Cardiac muscle cell (in vitro differentiated cells and primary cell): ENCODE data around the gene S100A2. TPM values are rescaled to one million over a fixed set of nuclear protein-coding genes. Genes with fewer than 3 reads are reported as not detected.
A peak's percentile ranks its signal among the peaks of the same experiment; 100 is the strongest.
"Not testable (repeated sequence)": the region's sequence is repeated elsewhere in the genome, so short reads cannot be mapped to it uniquely, and the experiment has no call there.

Experiments used
- DNase-seq, 2 donors: peaks; one replicate each; pipeline versions ENCODE4 v3.0.0 to v3.0.0-alpha.2; 2010 to 2017; ENCODE audit warnings: low read depth in 1 of 2, low spot score in 1 of 2
- H3K27ac ChIP-seq: fragments of 200-600 bp; sonication (generic); 2 replicates; pipeline ENCODE4 v1.5.1; 2016
- H3K27me3 ChIP-seq: fragments of 200-600 bp; sonication (generic); 2 replicates; pipeline ENCODE4 v1.6.0; 2016; ENCODE audit warnings: control low read depth
- H3K36me3 ChIP-seq: fragments of 200-600 bp; sonication (generic); 2 replicates; pipeline ENCODE4 v1.5.1; 2016; ENCODE audit warnings: control low read depth
- H3K4me1 ChIP-seq: fragments of 200-600 bp; sonication (generic); 2 replicates; pipeline ENCODE4 v1.8.1; 2017; ENCODE audit warnings: low read depth, mild to moderate bottlenecking, mixed run types
- H3K4me3 ChIP-seq: fragments of 200-600 bp; sonication (generic); 2 replicates; pipeline ENCODE4 v1.5.1; 2016; ENCODE audit warnings: mild to moderate bottlenecking
- H3K9me3 ChIP-seq: fragments of 200-600 bp; sonication (generic); 2 replicates; pipeline ENCODE4 v1.5.1; 2017; ENCODE audit warnings: low read depth, mild to moderate bottlenecking, control low read depth
- CTCF ChIP-seq: IDR thresholded peaks from 2 replicates; pipeline ENCODE4 v1.5.1; 2012; ENCODE audit warnings: low read depth, mild to moderate bottlenecking, low read length
- polyA plus RNA-seq: library from polyadenylated mRNA; unstranded; fragments of >200 nt; fragmentation: Nextera tagmentation; extraction: Ambion mirVana; gene quantifications from 2 replicates; pipeline ENCODE4 v1.2.1, GENCODE V29; 2016
- total RNA-seq: library from RNA; depleted of rRNA; stranded (reverse); fragments of >200 nt; gene quantifications from 2 replicates; pipeline ENCODE4 v1.2.3, GENCODE V29; 2016

Gene S100A2
- total and polyA plus RNA-seq, 2 experiments from 2014 or later, result 2.3 TPM; not detected in 1

- no peak for DNase-seq
- no peaks in the 10 kb centered on the region for H3K36me3 ChIP-seq
- no peak for TF ChIP-seq CTCF
- H3K27me3 ChIP-seq, result no peaks in the 10 kb centered on the region
- no peak overlapping the region for H3K4me3 ChIP-seq
- H3K27ac ChIP-seq, result no peak overlapping the region
- H3K9me3 ChIP-seq, result no peaks in the 10 kb centered on the region
- H3K4me1 ChIP-seq, result peaks cover 8% of the 10 kb centered on the region
Observed at GRCh38 chr1:153588482-153588881, 22.8 kb upstream of the S100A2 start.

DNA sequence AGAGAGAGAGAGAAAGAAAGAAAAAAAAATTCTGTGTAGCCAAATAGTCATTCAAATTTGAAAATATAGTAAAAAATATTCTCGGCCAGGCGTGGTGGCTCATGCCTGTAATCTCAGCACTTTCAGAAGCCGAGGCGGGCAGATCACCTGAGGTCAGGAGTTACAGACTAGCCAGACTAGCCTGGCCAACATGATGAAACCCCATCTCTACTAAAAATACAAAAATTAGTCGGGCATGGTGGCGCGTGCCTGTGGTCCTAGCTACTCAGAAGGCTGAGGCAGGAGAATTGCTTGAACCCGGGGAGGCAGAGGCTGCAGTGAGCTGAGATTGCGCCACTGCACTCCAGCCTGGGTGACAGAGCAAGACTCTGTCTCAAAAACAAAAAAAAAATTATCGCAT is 22.4 kb upstream of the S100A2 start:
- DNase-seq, H3K4me1 ChIP-seq, H3K27me3 ChIP-seq, H3K36me3 ChIP-seq, H3K4me3 ChIP-seq, H3K27ac ChIP-seq, H3K9me3 ChIP-seq: not testable (repeated sequence)

DNA sequence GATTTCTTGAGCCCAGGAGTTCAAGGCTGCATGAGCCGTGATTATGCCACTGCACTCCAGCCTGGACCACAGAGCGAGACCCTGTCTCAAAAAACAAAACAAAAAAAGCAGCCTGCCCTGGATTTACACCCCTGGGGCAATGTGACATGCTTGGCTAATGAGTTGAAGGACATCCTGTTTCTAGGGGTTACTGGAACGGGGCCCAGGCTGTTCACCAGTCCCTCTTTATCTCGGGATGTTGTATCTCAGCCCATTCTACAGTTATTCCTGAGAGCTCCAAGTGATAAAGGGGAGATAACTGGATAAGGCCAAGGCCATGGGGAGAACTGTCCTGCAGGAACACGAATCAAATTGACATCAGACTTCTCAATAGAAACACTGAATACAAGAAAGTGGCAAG is 21.7 kb upstream of the S100A2 start:
- Histone ChIP-seq H3K9me3 (no peaks in the 10 kb centered on the region), H3K4me1 (peaks cover 8% of the 10 kb centered on the region), H3K27ac (no peak overlapping the region), H3K27me3 (no peaks in the 10 kb centered on the region), H3K36me3 (no peaks in the 10 kb centered on the region), H3K4me3 (no peak overlapping the region)
- DNase-seq, result no peak
- no peak for TF ChIP-seq CTCF

DNA sequence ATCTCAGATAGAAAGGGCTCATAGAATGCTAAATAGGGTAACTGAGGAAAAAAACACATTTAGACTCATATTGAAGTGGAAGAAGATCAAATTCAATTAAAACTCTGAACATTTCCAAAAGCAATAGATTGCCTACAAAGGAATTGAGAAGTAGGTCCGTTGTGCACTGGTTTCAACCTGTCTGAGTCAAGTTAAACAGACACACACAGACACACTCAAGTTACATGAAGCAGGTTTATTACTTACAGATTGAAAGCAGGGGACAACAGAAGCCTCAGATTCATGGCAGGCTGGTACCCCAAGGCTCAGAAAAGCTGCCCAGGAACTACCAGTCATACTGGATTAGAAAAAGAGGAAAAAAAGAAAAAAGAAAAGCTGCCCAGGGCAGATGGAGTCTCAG is 20.7 kb upstream of the S100A2 start:
- Histone ChIP-seq H3K4me3 (no peak overlapping the region), H3K9me3 (no peaks in the 10 kb centered on the region), H3K4me1 (peaks cover 8% of the 10 kb centered on the region), H3K27ac (no peak overlapping the region), H3K27me3 (no peaks in the 10 kb centered on the region), H3K36me3 (no peaks in the 10 kb centered on the region)
- no peak for DNase-seq
- no peak for TF ChIP-seq CTCF

GRCh38 chr1:153585006-153585405 is 19.4 kb upstream of the S100A2 start:
- peak in 1 of 2 donors; percentile 35 for DNase-seq
- Histone ChIP-seq H3K4me1 (peaks cover 8% of the 10 kb centered on the region), H3K9me3 (no peaks in the 10 kb centered on the region), H3K27me3 (no peaks in the 10 kb centered on the region), H3K4me3 (no peak overlapping the region), H3K27ac (no peak overlapping the region), H3K36me3 (no peaks in the 10 kb centered on the region)
- no peak for TF ChIP-seq CTCF

DNA sequence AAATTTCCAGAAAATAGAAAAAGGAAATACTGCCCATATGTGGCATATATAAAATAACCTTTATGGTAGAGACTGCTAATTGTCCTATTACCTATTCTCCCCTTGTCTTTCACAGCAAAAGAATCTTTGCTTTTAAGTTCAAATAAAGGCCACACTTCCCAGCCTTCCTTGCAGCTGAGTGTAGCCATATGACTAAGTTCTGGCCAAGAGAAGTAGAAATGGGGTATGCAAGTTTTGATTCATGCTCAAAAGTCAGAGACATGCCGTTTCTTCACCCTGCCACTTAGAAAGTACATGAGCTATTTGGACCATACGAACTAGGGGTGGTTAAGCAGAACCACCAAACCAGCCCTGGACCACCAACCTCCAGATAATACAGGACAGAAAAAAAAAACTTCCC is 18.3 kb upstream of the S100A2 start:
- TF ChIP-seq CTCF, result no peak
- Histone ChIP-seq H3K36me3 (no peaks in the 10 kb centered on the region), H3K27ac (no peak overlapping the region), H3K27me3 (no peaks in the 10 kb centered on the region), H3K9me3 (no peaks in the 10 kb centered on the region), H3K4me1 (peaks cover 8% of the 10 kb centered on the region), H3K4me3 (no peak overlapping the region)
- DNase-seq, result no peak

- H3K27me3 ChIP-seq, H3K4me1 ChIP-seq, H3K9me3 ChIP-seq: not testable (repeated sequence)
Observed at GRCh38 chr1:153583514-153583913, 17.9 kb upstream of the S100A2 start.

GRCh38 chr1:153582836-153583235 is 17.2 kb upstream of the S100A2 start:
- H3K4me1 ChIP-seq, H3K9me3 ChIP-seq, H3K36me3 ChIP-seq, H3K27me3 ChIP-seq, H3K27ac ChIP-seq, DNase-seq, H3K4me3 ChIP-seq: not testable (repeated sequence)

More at GRCh38 chr1:153583514-153583913, 17.9 kb upstream of the S100A2 start:
- H3K36me3 ChIP-seq, DNase-seq, H3K4me3 ChIP-seq, H3K27ac ChIP-seq: not testable (repeated sequence)
